Activated T-cell treated with anti-CD3 and anti-CD28 coated beads, Interleukin-2, amount 50 U/mL, for 48 hours (primary cell): ENCODE data around the gene LMBR1L.
A peak's percentile ranks its signal among the peaks of the same experiment; 100 is the strongest.
"Not testable (repeated sequence)": the region's sequence is repeated elsewhere in the genome, so short reads cannot be mapped to it uniquely, and the experiment has no call there.

Source experiments
- DNase-seq, 2 experiments: peaks; one replicate each; pipeline ENCODE4 v3.0.0-alpha.2; 2020

LMBR1L gene

GRCh38 chr12:49084438-49084837, 26.2 kb downstream of the LMBR1L start:
- no peak for DNase-seq

GRCh38 chr12:49079793-49080192, 30.9 kb downstream of the LMBR1L start:
- DNase-seq: no peak

GRCh38 chr12:49070971-49071370, 39.7 kb downstream of the LMBR1L start:
- no peak for DNase-seq

- peak; percentile 99 for DNase-seq
These were observed 40.9 kb downstream of the LMBR1L start, which contains the start of gene RHEBL1 for GRCh38 chr12:49069507-49070346. RHEBL1 (minus strand) TSS chr12:49069979; CDS start chr12:49069785, 194 bp downstream.

GRCh38 chr12:49068879-49069506, 41.7 kb downstream of the LMBR1L start:
- no peak for DNase-seq

- DNase-seq: no peak
These were observed 44.5 kb downstream of the LMBR1L start for GRCh38 chr12:49066120-49066519.

GRCh38 chr12:49064767-49065152, 45.9 kb downstream of the LMBR1L start:
- DNase-seq: no peak

- not testable (repeated sequence) for DNase-seq
These were observed 48.7 kb downstream of the LMBR1L start for GRCh38 chr12:49061916-49062315.

- DNase-seq: no peak
These were observed 49.4 kb downstream of the LMBR1L start for GRCh38 chr12:49061157-49061650.

- peak; percentile 92 to 93 for DNase-seq
These were observed 50.1 kb downstream of the LMBR1L start, which contains the start of gene KMT2D for GRCh38 chr12:49060237-49061156. KMT2D (minus strand) TSS chr12:49060794; CDS start chr12:49055324, 5,470 bp downstream.

GRCh38 chr12:49059299-49060171, 51.1 kb downstream of the LMBR1L start:
- peak; percentile 39 to 56 for DNase-seq

- peak in 1 of 2 experiments; percentile 27 for DNase-seq
These were observed 51.7 kb downstream of the LMBR1L start for GRCh38 chr12:49059045-49059298.

- DNase-seq: no peak
These were observed 52.1 kb downstream of the LMBR1L start for GRCh38 chr12:49058366-49059044.

- DNase-seq: no peak
These were observed 52.8 kb downstream of the LMBR1L start for GRCh38 chr12:49057888-49058287.

GRCh38 chr12:49055978-49056754, 54.5 kb downstream of the LMBR1L start:
- DNase-seq: peak; percentile 51 to 59

GRCh38 chr12:49055092-49055491, 55.6 kb downstream of the LMBR1L start:
- DNase-seq: no peak

GRCh38 chr12:49054524-49054923, 56.1 kb downstream of the LMBR1L start:
- no peak for DNase-seq

- DNase-seq: no peak
These were observed 56.6 kb downstream of the LMBR1L start for GRCh38 chr12:49054096-49054495.

- no peak for DNase-seq
These were observed 58.0 kb downstream of the LMBR1L start for GRCh38 chr12:49052451-49053208.
